ES-I3 (cell line): ENCODE measurements around the gene PRR27.
"Not testable (repeated sequence)": the region's sequence is repeated elsewhere in the genome, so short reads cannot be mapped to it uniquely, and the experiment has no call there.

Experiments used
- H3K36me3 ChIP-seq: 2 replicates; pipeline ENCODE4 v1.6.1; 2013; ENCODE audit warnings: mild to moderate bottlenecking, low read length, control low read depth, moderate library complexity; ENCODE audit not compliant: insufficient read depth
- H3K4me1 ChIP-seq: 2 replicates; pipeline ENCODE4 v1.6.1; 2013; ENCODE audit warnings: mild to moderate bottlenecking, control low read depth, low read length; ENCODE audit not compliant: insufficient read depth
- H3K9ac ChIP-seq: 2 replicates; pipeline ENCODE4 v1.6.1; 2013; ENCODE audit warnings: low read depth, mild to moderate bottlenecking, low read length, moderate library complexity
- H3K9me3 ChIP-seq: 2 replicates; pipeline ENCODE4 v1.6.1; 2013; ENCODE audit warnings: mild to moderate bottlenecking, low read length, moderate library complexity; ENCODE audit not compliant: control insufficient read depth, insufficient read depth

The PRR27 gene

GRCh38 chr4:70183168-70183939 lies 29.3 kb downstream of the PRR27 start:
- no peak overlapping the region for H3K9ac ChIP-seq
- no peaks in the 10 kb centered on the region for H3K4me1 ChIP-seq
- no peaks in the 10 kb centered on the region for H3K9me3 ChIP-seq
- H3K36me3 ChIP-seq: no peaks in the 10 kb centered on the region

GRCh38 chr4:70183940-70184246 lies 29.9 kb downstream of the PRR27 start:
- no peaks in the 10 kb centered on the region for H3K4me1 ChIP-seq
- no peaks in the 10 kb centered on the region for H3K9me3 ChIP-seq
- no peaks in the 10 kb centered on the region for H3K36me3 ChIP-seq
- no peak overlapping the region for H3K9ac ChIP-seq

- H3K4me1 ChIP-seq: no peaks in the 10 kb centered on the region
- H3K9ac ChIP-seq: no peak overlapping the region
- no peaks in the 10 kb centered on the region for H3K9me3 ChIP-seq
- no peaks in the 10 kb centered on the region for H3K36me3 ChIP-seq
Measured at GRCh38 chr4:70187216-70187615, 33.2 kb downstream of the PRR27 start.

- H3K4me1 ChIP-seq: no peaks in the 10 kb centered on the region
- H3K9ac ChIP-seq: no peak overlapping the region
- no peaks in the 10 kb centered on the region for H3K9me3 ChIP-seq
- H3K36me3 ChIP-seq: no peaks in the 10 kb centered on the region
Measured at GRCh38 chr4:70190579-70190978, 36.5 kb downstream of the PRR27 start.

GRCh38 chr4:70191647-70192046 lies 37.6 kb downstream of the PRR27 start:
- H3K9me3 ChIP-seq: no peaks in the 10 kb centered on the region
- no peaks in the 10 kb centered on the region for H3K4me1 ChIP-seq
- H3K9ac ChIP-seq: no peak overlapping the region
- no peaks in the 10 kb centered on the region for H3K36me3 ChIP-seq

GRCh38 chr4:70192895-70193294 lies 38.9 kb downstream of the PRR27 start:
- no peaks in the 10 kb centered on the region for H3K4me1 ChIP-seq
- no peaks in the 10 kb centered on the region for H3K36me3 ChIP-seq
- no peaks in the 10 kb centered on the region for H3K9me3 ChIP-seq
- no peak overlapping the region for H3K9ac ChIP-seq

GRCh38 chr4:70195425-70195824 lies 41.4 kb downstream of the PRR27 start, which contains the start of gene ODAM:
Gene ODAM, plus strand, starts transcription at chr4:70195725. Its CDS starts 819 bp downstream, at chr4:70196544.
- H3K9me3 ChIP-seq: no peaks in the 10 kb centered on the region
- H3K36me3 ChIP-seq: no peaks in the 10 kb centered on the region
- no peaks in the 10 kb centered on the region for H3K4me1 ChIP-seq
- no peak within 1 kb of the TSS for H3K9ac ChIP-seq

GRCh38 chr4:70196857-70197256 lies 42.8 kb downstream of the PRR27 start:
- Histone ChIP-seq H3K36me3 (no peaks in the 10 kb centered on the region), H3K4me1 (no peaks in the 10 kb centered on the region), H3K9ac (no peak overlapping the region), H3K9me3 (no peaks in the 10 kb centered on the region)

GRCh38 chr4:70197842-70198241 lies 43.8 kb downstream of the PRR27 start:
- Histone ChIP-seq H3K36me3 (no peaks in the 10 kb centered on the region), H3K4me1 (no peaks in the 10 kb centered on the region), H3K9me3 (no peaks in the 10 kb centered on the region), H3K9ac (no peak overlapping the region)

- Histone ChIP-seq H3K4me1 (no peaks in the 10 kb centered on the region), H3K36me3 (no peaks in the 10 kb centered on the region), H3K9ac (no peak overlapping the region), H3K9me3 (no peaks in the 10 kb centered on the region)
Measured at GRCh38 chr4:70203601-70204000, 49.6 kb downstream of the PRR27 start.

- H3K9ac ChIP-seq, H3K9me3 ChIP-seq: not testable (repeated sequence)
Measured at GRCh38 chr4:70212752-70213151, 58.7 kb downstream of the PRR27 start.

More at GRCh38 chr4:70212752-70213151, 58.7 kb downstream of the PRR27 start:
- H3K36me3 ChIP-seq, H3K4me1 ChIP-seq: not testable (repeated sequence)
